Measurements from ENCODE around the gene ROR2. TPM values are rescaled to one million over a fixed set of nuclear protein-coding genes. Genes with fewer than 3 reads are reported as not detected.

Gene ROR2
- total and polyA plus RNA-seq, 4 donors = 0.13 to 0.84 (median 0.52) TPM

GRCh38 chr9:91654527-91654926 is 295.5 kb downstream of the ROR2 start:
- no peak for DNase-seq (ENCODE audit: low spot score)
- no peak for TF ChIP-seq CTCF (IDR thresholded peaks at IDR 0.05; ENCODE audit: low read depth, low read length, missing input control)
- TF ChIP-seq MAX (IDR thresholded peaks at IDR 0.05) = no peak
- no peak for TF ChIP-seq YY1 (IDR thresholded peaks at IDR 0.05)
- TF ChIP-seq EGR1 (IDR thresholded peaks at IDR 0.05; ENCODE audit: low read depth in 2 of 2) = no peak
- no peak for TF ChIP-seq JUND (IDR thresholded peaks at IDR 0.05)
- TF ChIP-seq RAD21 (IDR thresholded peaks at IDR 0.05) = no peak
- no peak for TF ChIP-seq HNF4A (conservative IDR thresholded peaks at IDR 0.05)
- no peak for TF ChIP-seq TAF1 (conservative IDR thresholded peaks at IDR 0.05)
- no peak for TF ChIP-seq RXRA (IDR thresholded peaks at IDR 0.05)
- TF ChIP-seq ATF3 (IDR thresholded peaks at IDR 0.05) = no peak
- TF ChIP-seq SP1 (IDR thresholded peaks at IDR 0.05) = no peak
- TF ChIP-seq FOXA1 (IDR thresholded peaks at IDR 0.05) = no peak
- no peak for TF ChIP-seq ZBTB33 (IDR thresholded peaks at IDR 0.05)
- TF ChIP-seq REST (IDR thresholded peaks at IDR 0.05) = no peak
- TF ChIP-seq FOXA2 (IDR thresholded peaks at IDR 0.05) = no peak
- no peak for TF ChIP-seq NR2F2 (IDR thresholded peaks at IDR 0.05)
- Histone ChIP-seq H3K4me1 (ENCODE audit: control insufficient read depth in 4 of 4, insufficient read depth in 4 of 4, low read length in 3 of 4) (no peaks in the 10 kb centered on the region), H3K27me3 (ENCODE audit: control insufficient read depth in 4 of 4, insufficient read depth in 4 of 4, low read length in 3 of 4) (no peaks in the 10 kb centered on the region), H3K27ac (ENCODE audit: low read depth in 1 of 2, low read length in 2 of 2) (no peak overlapping the region), H3K9me3 (ENCODE audit: control insufficient read depth in 4 of 4, low read length in 3 of 4) (no peaks in the 10 kb centered on the region), H3K36me3 (ENCODE audit: control insufficient read depth in 4 of 4, insufficient read depth in 3 of 4, low read depth in 1 of 4, low read length in 3 of 4) (no peaks in the 10 kb centered on the region), H3K9ac (ENCODE audit: low read depth in 1 of 2, low read length in 2 of 2) (no peak overlapping the region), H3K4me3 (ENCODE audit: low read depth in 1 of 3, low read length in 3 of 3) (no peak overlapping the region)
- WGBS = 98% methylated on average over 1 of the region's 1 CpG

GRCh38 chr9:91647371-91647770 is 302.7 kb downstream of the ROR2 start:
- 71% methylated on average over 4 of the region's 4 CpGs for WGBS

More at GRCh38 chr9:91647371-91647770, 302.7 kb downstream of the ROR2 start:
- Histone ChIP-seq H3K9ac (ENCODE audit: low read depth in 1 of 2, low read length in 2 of 2) (no peak overlapping the region), H3K27me3 (ENCODE audit: control insufficient read depth in 4 of 4, insufficient read depth in 4 of 4, low read length in 3 of 4) (peaks cover 0 to 2% (median 0%) of the 10 kb centered on the region in 4 donors), H3K27ac (ENCODE audit: low read depth in 1 of 2, low read length in 2 of 2) (no peak overlapping the region), H3K4me3 (ENCODE audit: low read depth in 1 of 3, low read length in 3 of 3) (no peak overlapping the region), H3K9me3 (ENCODE audit: control insufficient read depth in 4 of 4, low read length in 3 of 4) (no peaks in the 10 kb centered on the region), H3K36me3 (ENCODE audit: control insufficient read depth in 4 of 4, insufficient read depth in 3 of 4, low read depth in 1 of 4, low read length in 3 of 4) (no peaks in the 10 kb centered on the region), H3K4me1 (ENCODE audit: control insufficient read depth in 4 of 4, insufficient read depth in 4 of 4, low read length in 3 of 4) (no peaks in the 10 kb centered on the region)
- DNase-seq (ENCODE audit: low spot score) = no peak
- TF ChIP-seq ATF3 (IDR thresholded peaks at IDR 0.05) (no peak), HNF4G (IDR thresholded peaks at IDR 0.05) (no peak), GABPA (IDR thresholded peaks at IDR 0.05 in 1 of 2, conservative IDR thresholded peaks at IDR 0.05 in 1 of 2) (no peak), YY1 (IDR thresholded peaks at IDR 0.05) (no peak)

All from liver (tissue), 9 donors.